ENCODE data around the gene INPP4A. TPM values are rescaled to one million over a fixed set of nuclear protein-coding genes. Genes with fewer than 3 reads are reported as not detected.
A peak's percentile ranks its signal among the peaks of the same experiment; 100 is the strongest.

Gene INPP4A
- total RNA-seq, 1 donor from 2014 or later, result 18.0 TPM

DNA sequence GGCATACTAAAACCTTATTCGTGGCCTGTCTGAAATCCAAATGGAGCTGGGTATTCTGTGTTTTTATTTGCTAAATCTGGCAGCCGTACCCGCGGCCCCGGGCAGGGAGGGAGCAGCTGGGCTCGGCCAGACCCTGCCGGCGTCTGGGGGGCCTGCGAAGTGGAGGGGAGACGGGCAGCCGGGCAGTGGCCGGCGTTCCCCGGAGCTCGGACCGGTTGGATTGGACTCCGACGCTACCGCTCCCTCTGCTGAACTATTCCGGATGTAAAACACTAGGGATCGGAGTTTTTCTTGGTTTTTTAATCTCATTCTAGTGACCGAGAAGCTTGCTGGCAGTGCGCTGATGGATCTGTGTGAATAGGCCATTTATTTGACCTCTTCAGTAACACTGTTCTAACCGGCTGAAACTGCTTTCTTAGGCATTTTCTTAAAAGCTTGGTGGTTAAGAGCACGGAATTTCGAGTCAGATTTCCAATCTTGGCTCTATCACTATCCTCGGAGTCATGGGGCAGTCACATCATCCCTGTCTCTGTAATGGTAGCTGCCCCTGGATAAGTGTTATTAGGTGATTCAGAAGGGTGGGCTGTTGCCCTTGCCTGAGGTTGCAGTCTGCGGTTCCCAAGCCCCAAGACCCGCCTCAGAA lies 164.4 kb downstream of the INPP4A start:
- no peaks in the 10 kb centered on the region for H3K27me3 ChIP-seq (ENCODE audit: control insufficient read depth, insufficient read depth, low read length)
- H3K36me3 ChIP-seq (ENCODE audit: control insufficient read depth, insufficient read depth, low read length), result peaks cover 2% of the 10 kb centered on the region
- TF ChIP-seq, protein P1, sequence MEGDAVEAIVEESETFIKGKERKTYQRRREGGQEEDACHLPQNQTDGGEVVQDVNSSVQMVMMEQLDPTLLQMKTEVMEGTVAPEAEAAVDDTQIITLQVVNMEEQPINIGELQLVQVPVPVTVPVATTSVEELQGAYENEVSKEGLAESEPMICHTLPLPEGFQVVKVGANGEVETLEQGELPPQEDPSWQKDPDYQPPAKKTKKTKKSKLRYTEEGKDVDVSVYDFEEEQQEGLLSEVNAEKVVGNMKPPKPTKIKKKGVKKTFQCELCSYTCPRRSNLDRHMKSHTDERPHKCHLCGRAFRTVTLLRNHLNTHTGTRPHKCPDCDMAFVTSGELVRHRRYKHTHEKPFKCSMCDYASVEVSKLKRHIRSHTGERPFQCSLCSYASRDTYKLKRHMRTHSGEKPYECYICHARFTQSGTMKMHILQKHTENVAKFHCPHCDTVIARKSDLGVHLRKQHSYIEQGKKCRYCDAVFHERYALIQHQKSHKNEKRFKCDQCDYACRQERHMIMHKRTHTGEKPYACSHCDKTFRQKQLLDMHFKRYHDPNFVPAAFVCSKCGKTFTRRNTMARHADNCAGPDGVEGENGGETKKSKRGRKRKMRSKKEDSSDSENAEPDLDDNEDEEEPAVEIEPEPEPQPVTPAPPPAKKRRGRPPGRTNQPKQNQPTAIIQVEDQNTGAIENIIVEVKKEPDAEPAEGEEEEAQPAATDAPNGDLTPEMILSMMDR (IDR thresholded peaks at IDR 0.05; ENCODE audit: insufficient read depth, low read length, poor library complexity, severe bottlenecking), result no peak
- peak overlapping the region; percentile 93 for H3K4me3 ChIP-seq (ENCODE audit: low read depth, low read length)
- no peak for DNase-seq (ENCODE audit: low read depth)

GRCh38 chr2:98614024-98614739 lies 169.5 kb downstream of the INPP4A start:
- DNase-seq (ENCODE audit: low read depth), result no peak
- H3K36me3 ChIP-seq (ENCODE audit: control insufficient read depth, insufficient read depth, low read length), result peaks cover 3% of the 10 kb centered on the region

GRCh38 chr2:98615481-98615880 lies 170.8 kb downstream of the INPP4A start:
- no peak for DNase-seq (ENCODE audit: low read depth)
- Histone ChIP-seq H3K27me3 (ENCODE audit: control insufficient read depth, insufficient read depth, low read length) (no peaks in the 10 kb centered on the region), H3K36me3 (ENCODE audit: control insufficient read depth, insufficient read depth, low read length) (peaks cover 3% of the 10 kb centered on the region), H3K4me3 (ENCODE audit: low read depth, low read length) (no peak overlapping the region)
- TF ChIP-seq, protein P1 (IDR thresholded peaks at IDR 0.05; ENCODE audit: insufficient read depth, low read length, poor library complexity, severe bottlenecking), result no peak

More at GRCh38 chr2:98614024-98614739, 169.5 kb downstream of the INPP4A start:
- no peaks in the 10 kb centered on the region for H3K27me3 ChIP-seq (ENCODE audit: control insufficient read depth, insufficient read depth, low read length)
- no peak overlapping the region for H3K4me3 ChIP-seq (ENCODE audit: low read depth, low read length)
- TF ChIP-seq, protein P1 (IDR thresholded peaks at IDR 0.05; ENCODE audit: insufficient read depth, low read length, poor library complexity, severe bottlenecking), result no peak

GRCh38 chr2:98617149-98617548 lies 172.5 kb downstream of the INPP4A start:
- no peak for DNase-seq (ENCODE audit: low read depth)
- no peak overlapping the region for H3K4me3 ChIP-seq (ENCODE audit: low read depth, low read length)
- no peaks in the 10 kb centered on the region for H3K27me3 ChIP-seq (ENCODE audit: control insufficient read depth, insufficient read depth, low read length)
- TF ChIP-seq, protein P1 (IDR thresholded peaks at IDR 0.05; ENCODE audit: insufficient read depth, low read length, poor library complexity, severe bottlenecking), result no peak
- peaks cover 1% of the 10 kb centered on the region for H3K36me3 ChIP-seq (ENCODE audit: control insufficient read depth, insufficient read depth, low read length)

- no peaks in the 10 kb centered on the region for H3K27me3 ChIP-seq (ENCODE audit: control insufficient read depth, insufficient read depth, low read length)
- TF ChIP-seq, protein P1 (IDR thresholded peaks at IDR 0.05; ENCODE audit: insufficient read depth, low read length, poor library complexity, severe bottlenecking), result no peak
- no peak overlapping the region for H3K4me3 ChIP-seq (ENCODE audit: low read depth, low read length)
- H3K36me3 ChIP-seq (ENCODE audit: control insufficient read depth, insufficient read depth, low read length), result no peaks in the 10 kb centered on the region
- no peak for DNase-seq (ENCODE audit: low read depth)
These were observed 179.0 kb downstream of the INPP4A start for GRCh38 chr2:98623657-98624056.
